ENCODE results near the gene SLC7A9. TPM values are rescaled to one million over a fixed set of nuclear protein-coding genes. Genes with fewer than 3 reads are reported as not detected.
"Not testable (repeated sequence)": the region's sequence is repeated elsewhere in the genome, so short reads cannot be mapped to it uniquely, and the experiment has no call there.

SLC7A9 gene
- total RNA-seq, 4 donors from 2014 or later, result 1.1 TPM; not detected in 3

- H3K4me3 ChIP-seq, result no peak overlapping the region
- no peaks in the 10 kb centered on the region for H3K36me3 ChIP-seq
- no peak overlapping the region for H3K27ac ChIP-seq
- intact Hi-C loops (cut with DNase I; ENCODE audit: low total_unique reads), result no loop called here
- no peaks in the 10 kb centered on the region for H3K9me3 ChIP-seq
- no peaks in the 10 kb centered on the region for H3K27me3 ChIP-seq
- DNase-seq, result no peak
- TF ChIP-seq, protein P1, sequence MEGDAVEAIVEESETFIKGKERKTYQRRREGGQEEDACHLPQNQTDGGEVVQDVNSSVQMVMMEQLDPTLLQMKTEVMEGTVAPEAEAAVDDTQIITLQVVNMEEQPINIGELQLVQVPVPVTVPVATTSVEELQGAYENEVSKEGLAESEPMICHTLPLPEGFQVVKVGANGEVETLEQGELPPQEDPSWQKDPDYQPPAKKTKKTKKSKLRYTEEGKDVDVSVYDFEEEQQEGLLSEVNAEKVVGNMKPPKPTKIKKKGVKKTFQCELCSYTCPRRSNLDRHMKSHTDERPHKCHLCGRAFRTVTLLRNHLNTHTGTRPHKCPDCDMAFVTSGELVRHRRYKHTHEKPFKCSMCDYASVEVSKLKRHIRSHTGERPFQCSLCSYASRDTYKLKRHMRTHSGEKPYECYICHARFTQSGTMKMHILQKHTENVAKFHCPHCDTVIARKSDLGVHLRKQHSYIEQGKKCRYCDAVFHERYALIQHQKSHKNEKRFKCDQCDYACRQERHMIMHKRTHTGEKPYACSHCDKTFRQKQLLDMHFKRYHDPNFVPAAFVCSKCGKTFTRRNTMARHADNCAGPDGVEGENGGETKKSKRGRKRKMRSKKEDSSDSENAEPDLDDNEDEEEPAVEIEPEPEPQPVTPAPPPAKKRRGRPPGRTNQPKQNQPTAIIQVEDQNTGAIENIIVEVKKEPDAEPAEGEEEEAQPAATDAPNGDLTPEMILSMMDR (IDR thresholded peaks at IDR 0.05), result no peak
- no peak for TF ChIP-seq POLR2A (IDR thresholded peaks at IDR 0.05)
- H3K4me1 ChIP-seq, result no peaks in the 10 kb centered on the region
Measured at GRCh38 chr19:32837531-32837930, 32.0 kb downstream of the SLC7A9 start.

GRCh38 chr19:32833388-32833787 is 36.2 kb downstream of the SLC7A9 start:
- H3K36me3 ChIP-seq; DNase-seq; intact Hi-C loops (cut with DNase I; ENCODE audit: low total_unique reads); H3K9me3 ChIP-seq; H3K27me3 ChIP-seq; H3K4me1 ChIP-seq; H3K27ac ChIP-seq; H3K4me3 ChIP-seq: not testable (repeated sequence)

DNA sequence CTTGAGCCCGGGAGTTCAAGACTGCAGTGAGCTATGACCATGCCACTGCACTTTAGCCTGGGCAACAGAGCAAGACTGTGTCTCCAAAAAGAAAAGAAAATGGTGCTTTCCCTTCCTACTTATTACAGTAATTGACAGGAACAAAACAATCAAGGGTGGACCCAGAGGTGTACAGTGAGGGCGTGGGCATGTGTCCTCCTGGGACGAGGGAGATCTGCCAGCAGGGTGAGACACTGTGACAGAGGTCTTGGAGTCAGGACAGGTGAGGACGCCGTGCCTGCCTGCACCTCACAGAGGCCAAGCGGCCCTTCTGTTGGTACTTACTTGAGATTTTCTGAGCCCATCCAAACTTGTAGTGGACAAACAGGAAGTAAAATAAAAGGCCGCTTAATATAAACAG is 36.7 kb downstream of the SLC7A9 start:
- H3K4me3 ChIP-seq; intact Hi-C loops (cut with DNase I; ENCODE audit: low total_unique reads); H3K36me3 ChIP-seq; H3K27ac ChIP-seq; H3K4me1 ChIP-seq; DNase-seq; H3K9me3 ChIP-seq; H3K27me3 ChIP-seq: not testable (repeated sequence)

DNA sequence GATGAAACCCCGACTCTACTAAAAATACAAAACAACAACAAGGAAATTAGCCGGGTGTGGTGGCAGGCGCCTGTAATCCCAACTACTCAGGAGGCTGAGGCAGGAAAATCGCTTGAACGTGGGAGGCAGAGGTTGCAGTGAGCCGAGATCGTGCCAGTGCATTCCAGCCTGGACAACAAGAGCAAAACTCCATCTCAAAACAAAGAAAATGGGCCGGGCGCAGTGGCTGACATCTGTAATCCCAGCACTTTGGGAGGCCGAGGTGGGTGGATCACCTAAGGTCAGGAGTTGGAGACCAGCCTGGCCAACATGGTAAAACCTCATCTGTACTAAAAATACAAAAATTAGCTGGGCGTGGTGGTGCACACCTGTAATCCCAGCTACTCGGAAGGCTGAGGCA is 37.5 kb downstream of the SLC7A9 start:
- H3K27ac ChIP-seq; H3K27me3 ChIP-seq; H3K36me3 ChIP-seq; intact Hi-C loops (cut with DNase I; ENCODE audit: low total_unique reads); H3K9me3 ChIP-seq; DNase-seq; H3K4me3 ChIP-seq; H3K4me1 ChIP-seq: not testable (repeated sequence)

- intact Hi-C loops (cut with DNase I; ENCODE audit: low total_unique reads), result no loop called here
- H3K36me3 ChIP-seq, result no peaks in the 10 kb centered on the region
Measured at GRCh38 chr19:32831611-32832010, 38.0 kb downstream of the SLC7A9 start.

GRCh38 chr19:32830231-32831014 is 39.1 kb downstream of the SLC7A9 start:
- TF ChIP-seq, protein P1 (IDR thresholded peaks at IDR 0.05), result no peak
- no peak for TF ChIP-seq POLR2A (IDR thresholded peaks at IDR 0.05)
- H3K36me3 ChIP-seq, result no peaks in the 10 kb centered on the region
- DNase-seq, result no peak
- H3K9me3 ChIP-seq, result no peaks in the 10 kb centered on the region
- H3K4me3 ChIP-seq, result no peak overlapping the region
- intact Hi-C loops (cut with DNase I; ENCODE audit: low total_unique reads), result no loop called here
- no peaks in the 10 kb centered on the region for H3K27me3 ChIP-seq
- no peaks in the 10 kb centered on the region for H3K4me1 ChIP-seq
- H3K27ac ChIP-seq, result no peak overlapping the region

More at GRCh38 chr19:32831611-32832010, 38.0 kb downstream of the SLC7A9 start:
- H3K4me3 ChIP-seq, result no peak overlapping the region
- H3K9me3 ChIP-seq, result no peaks in the 10 kb centered on the region
- no peak overlapping the region for H3K27ac ChIP-seq
- H3K27me3 ChIP-seq, result no peaks in the 10 kb centered on the region
- no peaks in the 10 kb centered on the region for H3K4me1 ChIP-seq
- no peak for TF ChIP-seq POLR2A (IDR thresholded peaks at IDR 0.05)
- TF ChIP-seq, protein P1 (IDR thresholded peaks at IDR 0.05), result no peak
- no peak for DNase-seq
